ENCODE results near the gene PSG5.
"Not testable (repeated sequence)": the region's sequence is repeated elsewhere in the genome, so short reads cannot be mapped to it uniquely, and the experiment has no call there.

- TF ChIP-seq CTCF (IDR thresholded peaks at IDR 0.05 in 2 of 3, conservative IDR thresholded peaks at IDR 0.05 in 1 of 3; ENCODE audit: control insufficient read depth in 2 of 3, extremely low read depth in 1 of 3, insufficient read depth in 1 of 3, low read depth in 3 of 3, low read length in 3 of 3); RAD21 (IDR thresholded peaks at IDR 0.05; ENCODE audit: insufficient read depth, low read depth, low read length); ZNF217 (IDR thresholded peaks at IDR 0.05); RCOR1 (conservative IDR thresholded peaks at IDR 0.05; ENCODE audit: low read depth, low read length); ZBTB33 (IDR thresholded peaks at IDR 0.05); ATF3 (IDR thresholded peaks at IDR 0.05; ENCODE audit: borderline replicate concordance, extremely low read depth, low read depth, low read length): not testable (repeated sequence)
Observed at GRCh38 chr19:43224201-43224854, 38.0 kb upstream of the PSG5 start.

Measured in GM12878 (cell line).